Measurements from ENCODE around the gene KIF26B.
"Not testable (repeated sequence)": the region's sequence is repeated elsewhere in the genome, so short reads cannot be mapped to it uniquely, and the experiment has no call there.

Gene KIF26B

GRCh38 chr1:245290836-245291235, 136.1 kb downstream of the KIF26B start:
- DNase-seq = no peak

- no peak for DNase-seq
These were observed 136.6 kb downstream of the KIF26B start for GRCh38 chr1:245291351-245291750.

DNA sequence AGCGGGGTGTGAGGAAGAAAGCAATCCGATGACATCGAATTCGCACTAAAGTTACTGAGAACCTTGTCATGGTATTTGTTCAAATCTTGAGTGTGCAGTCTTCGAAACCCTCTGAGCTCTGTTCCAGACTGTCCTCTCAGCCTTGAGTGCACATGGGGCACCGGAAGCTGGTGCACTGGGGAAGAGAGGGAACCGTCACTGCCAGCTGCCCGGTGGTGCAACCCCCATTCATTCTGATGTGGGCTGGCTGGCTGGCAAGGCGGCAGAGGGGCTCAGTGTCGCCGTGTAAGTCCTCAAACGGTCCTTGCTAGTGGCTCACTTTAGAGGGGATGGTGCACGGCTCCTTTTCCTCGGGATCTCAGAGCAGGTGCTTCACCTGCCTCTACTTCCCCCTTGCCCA, 137.4 kb downstream of the KIF26B start:
- DNase-seq = no peak

- no peak for DNase-seq
These were observed 137.8 kb downstream of the KIF26B start for GRCh38 chr1:245292553-245292952.

GRCh38 chr1:245294020-245294419, 139.2 kb downstream of the KIF26B start:
- DNase-seq = no peak

DNA sequence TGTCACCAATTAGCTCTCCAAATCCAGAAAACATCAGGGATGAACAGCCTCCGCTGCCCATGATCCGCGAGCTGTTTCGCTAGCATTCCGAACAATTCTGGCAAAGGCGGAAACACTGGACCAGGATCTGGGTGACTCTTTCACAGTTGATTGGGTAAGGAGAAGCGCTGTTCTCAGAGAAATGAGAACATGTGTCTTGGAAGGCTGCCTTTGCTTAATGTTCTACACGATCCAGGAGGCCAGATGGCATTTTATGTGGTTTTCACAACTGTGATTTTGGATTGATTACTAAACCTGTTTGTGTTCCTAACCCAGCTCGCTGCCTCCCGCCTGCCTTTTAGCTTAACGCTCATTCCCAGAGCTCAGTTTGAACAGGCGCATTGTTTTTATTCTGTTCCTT, 144.0 kb downstream of the KIF26B start:
- DNase-seq = no peak

GRCh38 chr1:245301162-245301580, 146.4 kb downstream of the KIF26B start:
- no peak for DNase-seq

GRCh38 chr1:245301921-245302320, 147.1 kb downstream of the KIF26B start:
- no peak for DNase-seq

GRCh38 chr1:245304698-245305097, 149.9 kb downstream of the KIF26B start:
- no peak for DNase-seq

GRCh38 chr1:245306020-245306419, 151.2 kb downstream of the KIF26B start:
- DNase-seq = no peak

DNA sequence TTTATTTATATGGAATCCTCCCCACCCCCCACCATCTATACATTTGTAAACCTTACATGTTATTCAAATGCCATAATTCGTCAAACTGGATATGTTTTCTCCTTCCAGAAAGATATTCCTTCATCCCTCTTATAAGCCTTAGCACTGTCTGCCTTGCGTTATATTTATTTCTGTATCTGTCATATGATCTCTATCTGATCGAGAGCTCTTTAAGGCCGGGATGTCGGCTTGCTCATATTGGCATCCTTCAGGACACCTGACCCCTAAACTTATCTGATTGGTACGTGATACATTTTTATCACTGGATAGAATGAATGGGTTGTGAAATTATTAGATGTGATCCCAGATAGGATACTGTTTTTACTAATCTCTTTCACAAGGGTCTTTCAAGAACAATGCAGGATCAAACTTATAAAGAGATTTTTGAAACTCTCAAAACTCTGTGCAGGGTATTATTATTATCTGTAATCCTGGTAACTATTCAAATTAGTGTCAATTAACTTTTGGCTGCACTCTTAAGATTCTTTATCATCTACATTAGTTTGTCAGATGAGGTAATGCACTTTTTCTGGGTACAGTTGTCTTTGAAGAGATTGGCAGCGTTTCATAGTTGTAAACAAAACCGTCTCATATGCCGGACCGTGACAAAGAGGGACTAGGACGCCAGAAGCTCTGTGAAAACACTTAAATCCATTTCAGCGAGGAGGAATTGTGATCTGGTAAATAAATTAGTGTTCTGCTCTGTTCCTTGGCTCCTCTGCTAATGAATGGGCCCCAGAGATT, 152.0 kb downstream of the KIF26B start:
- no peak for DNase-seq

DNA sequence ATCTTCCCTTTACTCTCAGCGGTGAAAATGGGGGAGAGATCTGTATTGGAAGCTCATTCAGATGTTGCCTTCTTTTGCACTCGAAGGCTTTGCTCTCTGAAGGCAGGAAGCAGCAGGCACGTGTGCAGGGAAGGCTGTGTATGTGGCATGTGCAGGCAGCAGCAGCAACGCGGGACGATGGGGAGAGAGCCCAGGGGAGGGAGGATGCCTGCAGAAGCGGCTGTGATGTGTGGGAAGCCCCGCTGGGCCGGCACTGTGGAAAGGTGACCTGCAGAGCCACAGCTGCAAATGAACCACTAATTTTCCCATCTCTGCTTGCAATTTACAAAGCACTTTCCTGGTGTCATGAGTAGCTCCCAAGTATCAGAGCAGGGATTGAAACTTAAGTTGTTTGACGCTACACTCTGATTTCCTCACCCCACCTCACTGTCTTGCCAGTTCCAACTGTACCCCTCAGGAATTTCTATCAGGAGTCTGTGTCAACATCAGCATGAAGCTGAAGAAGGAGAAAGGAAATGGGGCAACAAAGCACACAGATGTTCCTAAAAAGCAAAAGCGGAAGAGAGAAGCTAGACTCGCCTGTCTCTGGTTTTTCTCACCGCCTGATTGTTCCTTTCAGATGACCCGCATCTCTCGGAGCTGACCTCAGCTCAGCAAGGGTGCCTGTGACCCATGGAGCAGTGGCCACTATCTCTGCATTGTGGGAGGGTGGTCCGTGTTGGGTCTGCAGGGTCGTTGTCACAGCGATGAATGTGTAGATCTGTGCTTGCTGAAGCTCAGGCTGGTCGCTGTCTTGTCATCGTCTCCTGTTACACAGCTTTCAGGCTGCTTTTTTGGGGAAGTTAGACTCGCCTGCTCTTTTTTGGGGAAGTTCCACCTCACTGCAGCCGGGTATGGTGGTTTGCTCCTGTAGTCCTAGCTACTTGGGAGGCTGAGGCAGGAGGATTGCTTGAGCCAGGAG, 156.1 kb downstream of the KIF26B start:
- DNase-seq = no peak

DNA sequence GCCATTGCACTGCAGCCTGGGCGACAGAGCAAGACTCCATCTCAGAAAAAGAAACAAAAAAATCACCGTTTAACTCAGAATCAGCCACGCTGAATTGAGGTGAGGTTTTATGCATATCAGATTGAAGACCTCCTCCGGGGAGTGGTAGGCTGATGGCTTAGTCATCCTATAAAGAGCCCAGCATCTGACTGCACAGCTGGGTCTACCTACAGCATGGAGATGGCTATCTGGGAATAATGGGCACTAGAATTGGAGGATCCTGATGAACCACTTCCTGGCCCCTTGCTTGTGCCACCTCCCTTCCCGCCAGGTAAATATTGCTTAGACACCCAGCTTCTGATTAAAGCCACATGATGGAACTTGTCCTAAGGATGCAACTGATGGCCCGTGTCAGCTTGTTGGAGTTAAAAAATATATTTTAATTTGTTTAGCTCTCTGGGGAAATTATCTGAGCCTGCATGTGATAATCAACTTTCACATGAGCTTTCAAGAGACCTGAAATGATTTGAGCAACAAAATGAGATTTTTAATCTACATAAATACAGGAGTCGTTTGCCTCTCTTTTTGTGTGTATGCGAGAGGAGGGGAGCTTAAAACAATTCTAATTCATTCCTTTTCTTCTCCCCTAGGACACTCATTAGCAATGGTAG, 157.2 kb downstream of the KIF26B start:
- DNase-seq = no peak

DNA sequence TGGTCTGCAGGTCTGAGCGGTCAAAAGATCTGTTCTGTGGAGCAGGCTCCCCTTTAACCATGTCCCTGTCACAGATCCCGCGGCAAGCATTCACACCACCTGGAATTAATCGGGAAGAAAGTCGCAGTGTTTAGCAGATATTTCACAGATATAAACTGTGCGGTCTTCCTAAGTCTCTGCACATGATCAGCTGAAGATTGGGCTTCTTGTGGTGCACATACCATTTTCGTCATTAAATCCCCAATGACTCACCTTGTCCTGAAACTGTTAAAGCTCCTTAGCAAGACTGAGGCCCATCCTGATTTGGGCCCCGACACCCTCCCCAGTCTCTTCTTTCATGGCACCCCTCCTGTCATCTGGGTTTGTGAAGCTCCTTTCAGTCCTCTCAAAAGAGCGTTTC, 158.8 kb downstream of the KIF26B start:
- DNase-seq = no peak

DNA sequence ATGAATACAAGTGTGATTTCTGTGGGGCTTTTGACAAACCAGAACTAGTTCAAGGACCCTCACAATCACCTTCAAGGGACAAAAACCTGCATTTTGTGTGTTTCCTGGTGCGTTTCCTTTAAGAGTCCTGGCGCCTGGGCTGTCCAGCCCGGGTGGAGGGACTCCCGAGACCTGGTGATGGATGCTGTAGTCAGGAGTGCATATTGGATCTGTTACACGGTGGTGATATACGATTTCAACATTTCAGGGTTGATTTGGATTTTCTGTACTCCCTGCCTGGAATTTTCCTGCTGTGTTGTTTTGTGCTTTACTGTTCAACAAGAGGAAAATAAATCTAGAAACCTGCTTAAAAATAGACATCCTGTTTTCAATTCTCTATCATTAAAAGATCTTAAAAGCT, 162.0 kb downstream of the KIF26B start:
- DNase-seq = no peak

GRCh38 chr1:245317217-245317616, 162.4 kb downstream of the KIF26B start:
- DNase-seq = no peak

DNA sequence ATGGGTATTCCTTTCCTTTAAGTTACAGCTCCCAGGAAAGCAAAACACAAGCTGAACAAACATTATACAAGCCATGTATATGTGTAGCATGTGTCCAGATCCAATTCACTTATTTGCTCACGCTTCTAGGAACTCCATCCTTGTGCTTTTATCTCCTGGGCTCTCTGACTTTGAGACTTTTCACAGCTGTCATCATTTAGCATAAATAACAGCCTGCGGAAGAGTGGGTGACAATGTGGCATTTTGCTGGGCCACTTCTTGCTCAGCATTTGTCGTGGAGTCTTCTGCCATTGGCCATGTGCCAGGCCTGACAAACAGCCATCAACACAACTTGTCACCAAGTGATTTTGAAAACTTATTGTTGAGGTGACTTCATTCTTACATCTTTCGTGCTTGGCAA, 164.3 kb downstream of the KIF26B start:
- DNase-seq = no peak

- no peak for DNase-seq
These were observed 167.9 kb downstream of the KIF26B start for GRCh38 chr1:245322673-245323072.

DNA sequence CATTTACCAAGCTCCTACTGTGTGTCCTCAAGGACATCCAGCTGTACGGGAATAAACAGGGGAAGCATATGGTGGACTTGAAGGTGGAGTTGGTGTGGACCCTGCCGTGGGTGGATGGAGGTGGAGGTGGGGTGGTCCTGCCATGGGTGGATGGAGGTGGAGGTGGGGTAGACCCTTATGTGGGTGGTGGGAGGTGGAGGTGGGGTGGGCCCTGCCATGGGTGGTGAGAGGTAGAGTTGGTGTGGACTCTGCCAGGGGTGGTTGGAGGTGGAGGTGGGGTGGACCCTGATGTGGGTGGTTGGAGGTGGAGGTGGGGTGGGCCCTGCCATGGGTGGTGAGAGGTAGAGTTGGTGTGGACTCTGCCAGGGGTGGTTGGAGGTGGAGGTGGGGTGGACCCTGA, 169.0 kb downstream of the KIF26B start:
- not testable (repeated sequence) for DNase-seq

DNA sequence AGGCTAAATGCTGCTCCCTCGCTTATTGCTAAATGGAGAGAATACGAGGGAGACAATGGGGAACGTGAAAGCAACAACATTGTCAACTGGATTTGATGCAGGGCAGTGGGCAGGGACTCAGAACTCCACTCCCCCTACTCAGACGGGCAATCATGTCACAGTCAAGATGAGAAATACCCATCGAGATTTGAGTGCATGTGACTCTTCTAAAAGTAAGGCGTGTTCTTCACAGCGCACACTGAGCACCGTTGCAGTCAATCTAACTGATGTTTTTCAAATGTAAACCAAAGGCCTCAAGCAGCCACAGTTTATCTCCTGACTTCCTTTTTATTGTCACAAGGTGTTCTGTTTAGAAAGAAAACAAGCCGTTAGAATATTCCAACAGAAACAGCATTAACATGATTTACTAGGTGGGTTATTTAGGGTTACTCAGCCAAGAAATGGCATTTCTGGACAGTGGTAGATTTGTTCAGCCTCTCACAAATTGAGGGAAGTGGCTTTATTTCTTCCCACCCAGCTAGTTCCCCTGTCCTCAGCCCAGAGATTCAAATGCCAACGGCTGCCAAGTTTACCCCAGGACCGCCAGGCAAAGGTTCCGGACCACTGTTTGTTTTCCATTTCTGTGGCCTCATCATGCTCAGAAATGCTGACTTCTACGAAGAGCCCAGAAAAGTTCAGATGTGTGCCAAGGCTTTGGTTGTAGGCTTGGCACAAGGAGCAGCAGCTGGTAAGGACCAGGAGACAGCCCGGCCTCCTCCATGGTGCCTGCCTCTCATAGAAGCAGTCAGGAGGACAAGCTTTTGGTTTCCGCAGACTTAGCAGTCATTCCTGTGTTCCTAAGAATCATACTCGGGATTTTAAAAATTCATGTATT, 171.4 kb downstream of the KIF26B start:
- DNase-seq = no peak

DNA sequence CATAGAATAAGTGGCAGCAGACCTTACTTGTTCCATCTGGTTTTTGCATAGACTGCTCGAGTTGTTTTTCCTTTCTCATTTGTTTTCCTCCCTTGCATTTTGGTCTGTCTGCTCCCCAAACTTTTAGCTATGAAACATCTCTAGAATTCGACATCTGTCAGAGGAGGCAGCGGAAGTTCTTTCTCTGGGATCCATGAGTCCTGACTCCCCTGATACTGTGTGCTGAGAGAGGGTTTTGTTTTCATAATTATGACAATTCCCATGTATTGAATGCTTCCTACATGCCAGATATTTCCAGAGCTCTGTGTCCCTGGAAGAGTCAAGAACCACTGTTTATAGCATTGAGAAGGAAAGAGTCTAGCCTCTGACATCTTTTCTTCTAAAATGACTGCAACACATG, 172.6 kb downstream of the KIF26B start:
- DNase-seq = no peak

DNA sequence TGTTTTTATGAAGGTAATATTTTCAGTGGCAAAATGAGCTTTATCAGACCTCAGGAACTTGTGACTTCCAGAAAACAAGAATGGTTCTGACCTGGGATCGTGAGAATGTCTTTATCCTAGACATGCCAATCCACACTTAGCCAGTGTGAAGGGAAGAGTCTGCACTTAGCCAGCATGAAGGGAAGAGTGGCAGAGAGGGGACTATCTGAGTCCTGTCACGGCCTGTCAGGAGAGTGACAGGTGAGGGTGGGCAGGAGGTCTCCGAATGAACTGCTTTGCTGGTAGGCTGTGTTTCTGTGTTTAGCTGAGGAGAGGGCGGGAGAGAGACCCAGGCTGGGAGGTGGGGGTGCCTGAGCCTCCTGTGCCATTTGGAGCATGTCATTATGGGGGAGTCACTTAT, 173.1 kb downstream of the KIF26B start:
- no peak for DNase-seq

DNA sequence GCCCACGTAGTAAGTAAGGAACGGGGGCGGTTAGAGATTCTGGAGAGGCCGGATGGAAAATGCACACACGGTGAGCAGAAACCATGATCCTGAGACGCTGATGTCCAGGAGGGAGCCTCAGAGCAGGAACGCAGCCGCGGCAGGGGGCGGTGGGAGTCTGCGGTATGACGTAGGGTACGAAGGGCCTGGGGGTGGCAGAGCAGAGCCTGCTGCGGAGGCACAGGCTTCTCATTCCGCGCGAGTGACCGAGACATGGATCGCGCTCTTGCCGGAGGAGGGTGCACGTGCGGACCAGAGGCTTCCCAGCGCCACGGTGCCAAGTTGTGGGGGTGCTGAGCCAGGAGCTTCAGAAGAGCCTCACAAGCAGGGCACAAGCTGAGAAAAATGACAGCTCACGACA, 176.2 kb downstream of the KIF26B start:
- DNase-seq = no peak
